Heart right ventricle (tissue), 16 donors: ENCODE results near the gene ITGAE. TPM values are rescaled to one million over a fixed set of nuclear protein-coding genes. Genes with fewer than 3 reads are reported as not detected.
"Not testable (repeated sequence)": the region's sequence is repeated elsewhere in the genome, so short reads cannot be mapped to it uniquely, and the experiment has no call there.

Source experiments
- ATAC-seq, 8 donors: fragments of 200-7000 bp; cut with Tn5 transposase; one replicate each; pipeline ENCODE4 v1.9.1; 2020; ENCODE audit warnings: mild to moderate bottlenecking in 8 of 8, moderate library complexity in 8 of 8, moderate number of reproducible peaks in 1 of 8
- DNase-seq, 2 donors: peaks; one replicate each; pipeline ENCODE4 v3.0.0-alpha.2; 2020
- H3K27ac ChIP-seq, 10 donors: fragments of 200-600 bp; sonication (generic) in 2 of 10; one replicate each; pipeline versions ENCODE4 v1.5.0 to v1.8.0; 2020 to 2022; ENCODE audit warnings: mild to moderate bottlenecking in 3 of 10
- H3K27me3 ChIP-seq, 7 donors: fragments of 200-600 bp; one replicate each; pipeline ENCODE4 v1.8.0; 2021 to 2022; ENCODE audit warnings: mild to moderate bottlenecking in 2 of 7
- H3K36me3 ChIP-seq, 9 donors: fragments of 200-600 bp; sonication (generic) in 1 of 9; one replicate each; pipeline versions ENCODE4 v1.5.0 to v1.8.0; 2020 to 2022; ENCODE audit warnings: mild to moderate bottlenecking in 2 of 9
- H3K4me1 ChIP-seq, 9 donors: fragments of 200-600 bp; sonication (generic) in 1 of 9; one replicate each; pipeline versions ENCODE4 v1.5.0 to v1.8.0; 2020 to 2022; ENCODE audit warnings: mild to moderate bottlenecking in 4 of 9
- H3K4me3 ChIP-seq, 10 donors: fragments of 200-600 bp; sonication (generic) in 2 of 10; one replicate each; pipeline versions ENCODE4 v1.5.0 to v1.8.0; 2020 to 2022; ENCODE audit warnings: mild to moderate bottlenecking in 7 of 10, moderate library complexity in 2 of 10
- H3K9me3 ChIP-seq, 11 donors: fragments of 200-600 bp in 10 of 11; sonication (generic) in 2 of 11; one replicate each; pipeline versions ENCODE4 v1.5.0 to v1.8.0; 2013 to 2022; ENCODE audit warnings: mild to moderate bottlenecking in 2 of 11, control low read depth in 1 of 11, moderate library complexity in 1 of 11
- WGBS, 2 donors: extraction: QIAGEN DNeasy Blood & Tissue Kit; methylation state at CpG; one replicate each; pipeline ENCODE4 v1.1.7; 2013; ENCODE audit warnings: inconsistent platforms in 1 of 2; 5-methylcytosine and 5-hydroxymethylcytosine counted together
- intact Hi-C, 10 donors: fragments of 100-400 bp; cut with DNase I; formaldehyde crosslinking; loops; one replicate each; pipeline versions ENCODE4 v1.11.1 to v1.14.2; 2022
- polyA plus RNA-seq, 2 donors: library from polyadenylated mRNA; stranded (reverse); fragments of 200-250 nt; gene quantifications; one replicate each; pipeline ENCODE4 v1.2.3, GENCODE V29; 2013
- total RNA-seq, 10 donors: library from RNA; stranded (reverse); fragmentation: NEBNext Ultra II Directional in 3 of 10; extraction: Animal tissue kit (Norgen Biotek cat#: 25700) in 3 of 10; gene quantifications; one replicate each; pipeline versions ENCODE4 v1.2.1 to v1.2.4, GENCODE V29; 2021 to 2023
- TF ChIP-seq, protein P1 (sequence below), 9 donors: fragments of 200-600 bp; sonication (generic) in 2 of 9; IDR thresholded peaks; one replicate each; pipeline versions ENCODE4 v1.5.0 to v1.8.0; 2021 to 2022; ENCODE audit warnings: antibody characterized with exemption in 9 of 9, mild to moderate bottlenecking in 5 of 9, moderate library complexity in 1 of 9
- donor health status: Arrhythmogenic right ventricular cardiomyopathy.
- donor health status: ischemic (EF 13 %, LVEDD 7.1; RV severe dilation, severe dysfunction).
- donor health status: healthy with polysubstance abuse.
- donor health status: DM: no; HTN: yes; CAD: no.
- donor health status: DM: no; HTN: no; CAD: no.
- donor health status: ischemic (EF 25% LVEDD 6.9; RV normal size, moderate dysfunction).
- donor health status: ischemic (EF 25% LVEDD 5.7; RV mildly dilated, moderate dysfunction).
- donor health status: healthy.
- donor health status: DM: yes; HTN: yes; CAD: no.
- donor health status: Ischemic cardiomyopathy.
- donor health status: ischemic (EF 35%, LVEDD 5.7; RV mildly dilated, moderate dysfunction).
- donor health status: nonischemic (EF 11% LVEDD 7.7; RV severe dilation, severe dysfunction).
- donor health status: DM: yes; HTN: yes; CAD: no.
- donor health status: PGD.
- donor health status: ischemic (EF 29% LVEDD 5.4; RV normal size, mild dysfunction).
- donor health status: nonischemic (EF 23%, LVEDD 6.1; RV moderate dilation, normal function).

Gene ITGAE
- total and polyA plus RNA-seq, 12 donors: 14.0 to 35.4 (median 16.8) TPM

GRCh38 chr17:3712811-3713463 lies 88.1 kb downstream of the ITGAE start:
- no peak overlapping the region for H3K4me3 ChIP-seq
- no peak for ATAC-seq
- peak overlapping the region in 1 of 10 donors; percentile 53 for H3K27ac ChIP-seq
- H3K4me1 ChIP-seq: peaks cover 0 to 32% (median 0%) of the 10 kb centered on the region in 9 donors
- no peaks in the 10 kb centered on the region for H3K27me3 ChIP-seq
- H3K9me3 ChIP-seq: no peaks in the 10 kb centered on the region
- 86 to 89% methylated on average over 13 of the region's 13 CpGs for WGBS, 2 donors
- peaks cover 0 to 65% (median 32%) of the 10 kb centered on the region in 9 donors for H3K36me3 ChIP-seq
- intact Hi-C loops: no loop called here
- no peak for DNase-seq
- TF ChIP-seq, protein P1, sequence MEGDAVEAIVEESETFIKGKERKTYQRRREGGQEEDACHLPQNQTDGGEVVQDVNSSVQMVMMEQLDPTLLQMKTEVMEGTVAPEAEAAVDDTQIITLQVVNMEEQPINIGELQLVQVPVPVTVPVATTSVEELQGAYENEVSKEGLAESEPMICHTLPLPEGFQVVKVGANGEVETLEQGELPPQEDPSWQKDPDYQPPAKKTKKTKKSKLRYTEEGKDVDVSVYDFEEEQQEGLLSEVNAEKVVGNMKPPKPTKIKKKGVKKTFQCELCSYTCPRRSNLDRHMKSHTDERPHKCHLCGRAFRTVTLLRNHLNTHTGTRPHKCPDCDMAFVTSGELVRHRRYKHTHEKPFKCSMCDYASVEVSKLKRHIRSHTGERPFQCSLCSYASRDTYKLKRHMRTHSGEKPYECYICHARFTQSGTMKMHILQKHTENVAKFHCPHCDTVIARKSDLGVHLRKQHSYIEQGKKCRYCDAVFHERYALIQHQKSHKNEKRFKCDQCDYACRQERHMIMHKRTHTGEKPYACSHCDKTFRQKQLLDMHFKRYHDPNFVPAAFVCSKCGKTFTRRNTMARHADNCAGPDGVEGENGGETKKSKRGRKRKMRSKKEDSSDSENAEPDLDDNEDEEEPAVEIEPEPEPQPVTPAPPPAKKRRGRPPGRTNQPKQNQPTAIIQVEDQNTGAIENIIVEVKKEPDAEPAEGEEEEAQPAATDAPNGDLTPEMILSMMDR (IDR thresholded peaks at IDR 0.05): no peak

DNA sequence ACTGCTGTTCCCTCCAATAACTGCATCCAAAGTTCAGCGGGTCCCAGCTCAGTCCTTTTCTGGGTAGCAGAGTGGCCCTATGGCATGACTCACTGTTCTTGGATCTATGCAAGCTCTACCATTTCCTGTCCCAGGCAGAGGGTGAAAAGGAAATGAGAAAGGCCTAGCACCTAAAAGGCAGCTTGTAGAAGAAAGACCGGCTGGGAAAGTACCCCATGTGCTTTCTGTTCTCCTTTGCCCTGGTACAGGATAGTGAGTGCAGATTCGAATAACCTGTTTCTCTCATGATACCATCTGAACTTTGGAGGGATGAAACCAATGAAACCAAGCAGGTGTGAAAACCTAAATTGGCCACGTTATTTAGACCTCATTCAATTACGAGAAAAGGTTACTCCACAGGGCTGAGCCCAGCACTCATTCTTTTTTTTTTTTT lies 90.0 kb downstream of the ITGAE start:
- H3K36me3 ChIP-seq: peaks cover 0 to 45% (median 14%) of the 10 kb centered on the region in 9 donors
- ATAC-seq (peak in 2 of 8 donors; percentile 42 to 54), DNase-seq (no peak)
- intact Hi-C loops: no loop called here
- peak overlapping the region in 1 of 10 donors; percentile 54 for H3K27ac ChIP-seq
- no peak overlapping the region for H3K4me3 ChIP-seq
- TF ChIP-seq, protein P1 (IDR thresholded peaks at IDR 0.05): no peak
- no peaks in the 10 kb centered on the region for H3K27me3 ChIP-seq
- peaks cover 0 to 32% (median 0%) of the 10 kb centered on the region in 9 donors for H3K4me1 ChIP-seq
- WGBS, 2 donors: 74 to 87% methylated on average over 5 of the region's 5 CpGs
- no peaks in the 10 kb centered on the region for H3K9me3 ChIP-seq

DNA sequence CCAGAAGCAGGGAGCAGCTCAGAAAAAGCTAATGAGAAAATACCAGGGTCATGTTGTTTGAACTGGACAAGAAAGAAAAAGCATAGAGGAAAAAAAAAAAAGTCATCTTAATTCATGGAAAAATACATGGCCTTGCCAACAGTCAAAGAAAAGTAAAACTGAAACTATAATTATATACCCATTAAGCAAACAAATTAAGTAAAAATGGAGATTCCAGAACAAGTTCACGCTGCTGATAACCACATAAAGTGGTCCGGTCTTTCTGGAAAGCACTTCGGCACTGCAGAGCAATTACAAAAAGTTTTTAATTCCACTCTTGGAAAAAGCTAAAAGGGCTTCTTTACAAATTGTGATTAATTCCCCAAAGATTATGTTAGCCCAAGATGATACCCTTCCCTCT lies 92.6 kb downstream of the ITGAE start:
- Histone ChIP-seq H3K27ac (no peak overlapping the region), H3K4me1 (peaks cover 0 to 32% (median 0%) of the 10 kb centered on the region in 9 donors), H3K9me3 (no peaks in the 10 kb centered on the region), H3K36me3 (peaks cover 0 to 19% (median 0%) of the 10 kb centered on the region in 9 donors), H3K4me3 (no peak overlapping the region), H3K27me3 (no peaks in the 10 kb centered on the region)
- intact Hi-C loops: no loop called here
- TF ChIP-seq, protein P1 (IDR thresholded peaks at IDR 0.05): no peak
- no peak for DNase-seq
- no peak for ATAC-seq
- WGBS, 2 donors: 64 to 68% methylated on average over 3 of the region's 3 CpGs

GRCh38 chr17:3705718-3705984 lies 95.3 kb downstream of the ITGAE start:
- DNase-seq, ATAC-seq, H3K27me3 ChIP-seq, H3K4me1 ChIP-seq, H3K4me3 ChIP-seq, intact Hi-C loops, H3K27ac ChIP-seq, H3K36me3 ChIP-seq, H3K9me3 ChIP-seq: not testable (repeated sequence)
- WGBS, 2 donors: 91 to 100% methylated on average over 1 of the region's 1 CpG

DNA sequence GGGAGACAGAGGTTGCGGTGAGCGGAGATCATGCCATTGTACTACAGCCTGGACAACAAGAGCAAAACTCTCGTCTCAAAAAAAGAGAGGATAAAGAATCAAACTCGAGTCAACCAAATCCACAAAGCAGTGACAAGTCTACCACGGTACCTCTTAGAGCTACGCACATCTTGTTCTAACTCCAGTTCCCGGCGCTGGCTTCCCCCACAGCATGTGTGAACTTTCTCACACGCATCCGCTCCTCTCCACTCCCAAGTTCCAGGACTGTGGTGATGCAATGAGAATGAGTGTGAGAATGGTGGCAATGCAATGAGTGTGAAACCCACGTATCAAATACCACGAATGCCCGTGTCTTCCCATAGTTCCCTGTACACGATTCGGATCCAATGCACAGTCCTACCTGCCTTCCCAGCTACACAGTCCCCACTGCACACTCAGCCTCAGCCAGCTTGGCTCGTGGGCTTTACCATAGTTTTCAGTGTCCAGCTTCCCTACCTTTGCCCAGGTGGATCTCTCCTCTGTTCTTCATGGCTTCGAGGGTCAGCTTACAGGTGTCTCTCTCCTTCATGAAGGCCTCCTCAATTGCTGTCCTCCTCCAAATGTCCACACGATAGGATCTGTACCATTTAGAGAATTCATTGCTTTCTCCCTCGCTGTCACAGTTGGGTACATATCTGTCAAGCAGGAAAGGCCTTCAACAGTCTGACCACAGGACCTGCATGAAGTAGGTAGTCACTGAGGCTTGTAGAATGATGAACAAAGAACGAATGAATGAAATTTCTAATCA lies 95.9 kb downstream of the ITGAE start:
- intact Hi-C loops: no loop called here
- DNase-seq: no peak
- peaks cover 0 to 6% (median 0%) of the 10 kb centered on the region in 9 donors for H3K4me1 ChIP-seq
- H3K27ac ChIP-seq: no peak overlapping the region
- H3K9me3 ChIP-seq: no peaks in the 10 kb centered on the region
- no peaks in the 10 kb centered on the region for H3K27me3 ChIP-seq
- 83 to 89% methylated on average over 20 of the region's 20 CpGs for WGBS, 2 donors
- ATAC-seq: no peak
- no peak overlapping the region for H3K4me3 ChIP-seq
- TF ChIP-seq, protein P1 (IDR thresholded peaks at IDR 0.05): no peak
- no peaks in the 10 kb centered on the region for H3K36me3 ChIP-seq

DNA sequence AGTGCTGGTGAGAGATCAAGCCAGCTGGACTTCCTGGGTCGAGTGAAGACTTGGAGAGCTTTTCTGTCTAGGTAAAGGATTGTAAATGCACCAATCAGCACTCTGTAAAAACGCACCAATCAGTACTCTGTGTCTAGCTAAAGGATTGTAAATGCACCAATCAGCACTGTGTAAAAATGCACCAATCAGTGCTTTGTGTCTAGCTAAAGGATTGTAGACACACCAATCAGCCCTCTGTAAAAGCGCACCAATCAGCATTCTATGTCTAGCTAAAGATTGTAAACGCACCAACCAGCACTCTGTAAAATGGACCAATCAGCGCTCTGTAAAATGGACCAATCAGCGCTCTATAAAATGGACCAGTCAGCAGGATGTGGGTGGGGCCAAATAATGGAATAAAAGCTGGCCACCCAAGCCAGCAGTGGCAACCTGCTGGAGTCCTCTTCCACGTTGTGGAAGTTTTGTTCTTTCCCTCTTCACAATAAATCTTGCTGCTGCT lies 98.9 kb downstream of the ITGAE start:
- H3K4me1 ChIP-seq, H3K4me3 ChIP-seq, DNase-seq, H3K27ac ChIP-seq, H3K27me3 ChIP-seq, ATAC-seq, H3K9me3 ChIP-seq, H3K36me3 ChIP-seq, intact Hi-C loops: not testable (repeated sequence)
- WGBS, 2 donors: 86 to 95% methylated on average over 7 of the region's 7 CpGs
